ENCODE measurements around the gene MATN1.
A peak's percentile ranks its signal among the peaks of the same experiment; 100 is the strongest.
"Not testable (repeated sequence)": the region's sequence is repeated elsewhere in the genome, so short reads cannot be mapped to it uniquely, and the experiment has no call there.

MATN1 gene

DNA sequence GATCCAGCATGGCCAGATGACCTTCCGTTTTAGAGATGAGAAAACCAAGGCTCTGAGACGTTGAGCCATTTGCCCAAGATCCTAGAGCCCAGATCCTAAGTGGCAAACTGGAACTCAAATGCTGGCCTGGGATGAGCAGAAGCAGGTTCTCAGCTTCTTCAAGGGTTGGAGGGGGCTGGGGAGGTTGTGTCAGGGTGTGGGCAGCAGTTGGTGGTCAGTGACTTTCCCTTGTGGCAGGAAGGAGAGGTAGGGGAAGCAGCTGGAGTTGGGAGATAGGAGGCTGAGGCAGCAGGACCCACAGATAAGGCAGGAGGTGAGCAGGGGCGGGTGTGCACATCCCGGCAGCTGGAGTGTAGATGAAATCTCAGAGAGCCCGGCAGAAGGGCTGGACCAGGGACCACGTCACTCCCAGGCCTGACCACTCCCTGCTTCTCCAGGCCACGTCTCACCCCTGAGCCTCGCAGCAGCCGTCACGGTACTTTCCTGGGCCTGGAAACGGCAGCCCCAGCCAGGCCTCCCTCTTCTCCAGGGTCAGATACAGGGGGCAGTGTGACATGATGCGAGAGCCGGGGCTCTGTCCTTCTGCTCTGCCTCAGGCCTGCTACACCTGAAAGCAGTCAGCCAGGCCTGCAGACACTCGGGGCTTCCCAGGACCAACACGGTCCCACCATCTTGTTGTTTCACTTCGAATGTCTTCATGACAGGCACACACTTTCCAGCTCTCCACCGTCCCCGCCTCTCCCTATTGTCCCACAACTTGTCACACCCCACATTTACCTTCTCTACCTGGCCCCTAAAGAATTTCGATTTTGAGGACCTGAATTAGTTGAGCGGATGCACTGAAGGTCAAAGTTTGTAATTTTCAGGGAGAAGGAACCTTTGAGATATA, 45.7 kb upstream of the MATN1 start:
- H3K36me3 ChIP-seq (ENCODE audit: insufficient read depth, low read length) = no peaks in the 10 kb centered on the region
- peaks cover 24% of the 10 kb centered on the region for H3K4me1 ChIP-seq (ENCODE audit: insufficient read depth, low read length, poor library complexity, severe bottlenecking)
- 0 out of 2 replicates have a peak overlapping the region, but pooled peaks have one; percentile 4 for H2AFZ ChIP-seq (ENCODE audit: low read length)
- peak overlapping the region; percentile 67 for H3K4me2 ChIP-seq (ENCODE audit: low read depth, low read length, poor library complexity, severe bottlenecking)
- H3K27me3 ChIP-seq (ENCODE audit: insufficient read depth, low read length, poor library complexity, severe bottlenecking) = no peaks in the 10 kb centered on the region
- no peaks in the 10 kb centered on the region for H3K9me2 ChIP-seq (replicated peaks; ENCODE audit: low read depth, low read length)
- H3K79me2 ChIP-seq (ENCODE audit: insufficient read depth, low read length) = no peaks in the 10 kb centered on the region
- no peaks in the 10 kb centered on the region for H3F3A ChIP-seq (ENCODE audit: low read depth)
- peak overlapping the region; percentile 45 for H3K4me3 ChIP-seq (ENCODE audit: low read length, poor library complexity, severe bottlenecking)
- no peak for TF ChIP-seq EZH2phosphoT487 (IDR thresholded peaks at IDR 0.05; ENCODE audit: borderline replicate concordance)
- TF ChIP-seq, protein P1, sequence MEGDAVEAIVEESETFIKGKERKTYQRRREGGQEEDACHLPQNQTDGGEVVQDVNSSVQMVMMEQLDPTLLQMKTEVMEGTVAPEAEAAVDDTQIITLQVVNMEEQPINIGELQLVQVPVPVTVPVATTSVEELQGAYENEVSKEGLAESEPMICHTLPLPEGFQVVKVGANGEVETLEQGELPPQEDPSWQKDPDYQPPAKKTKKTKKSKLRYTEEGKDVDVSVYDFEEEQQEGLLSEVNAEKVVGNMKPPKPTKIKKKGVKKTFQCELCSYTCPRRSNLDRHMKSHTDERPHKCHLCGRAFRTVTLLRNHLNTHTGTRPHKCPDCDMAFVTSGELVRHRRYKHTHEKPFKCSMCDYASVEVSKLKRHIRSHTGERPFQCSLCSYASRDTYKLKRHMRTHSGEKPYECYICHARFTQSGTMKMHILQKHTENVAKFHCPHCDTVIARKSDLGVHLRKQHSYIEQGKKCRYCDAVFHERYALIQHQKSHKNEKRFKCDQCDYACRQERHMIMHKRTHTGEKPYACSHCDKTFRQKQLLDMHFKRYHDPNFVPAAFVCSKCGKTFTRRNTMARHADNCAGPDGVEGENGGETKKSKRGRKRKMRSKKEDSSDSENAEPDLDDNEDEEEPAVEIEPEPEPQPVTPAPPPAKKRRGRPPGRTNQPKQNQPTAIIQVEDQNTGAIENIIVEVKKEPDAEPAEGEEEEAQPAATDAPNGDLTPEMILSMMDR (conservative IDR thresholded peaks at IDR 0.05; ENCODE audit: low read length) = no peak
- no peaks in the 10 kb centered on the region for H4K20me1 ChIP-seq (ENCODE audit: insufficient read depth, low read length, poor library complexity, severe bottlenecking)
- H3K9ac ChIP-seq (ENCODE audit: low read depth, low read length, poor library complexity, severe bottlenecking) = peak overlapping the region; percentile 59
- no peaks in the 10 kb centered on the region for H3K9me3 ChIP-seq (ENCODE audit: insufficient read depth, low read depth, low read length)

DNA sequence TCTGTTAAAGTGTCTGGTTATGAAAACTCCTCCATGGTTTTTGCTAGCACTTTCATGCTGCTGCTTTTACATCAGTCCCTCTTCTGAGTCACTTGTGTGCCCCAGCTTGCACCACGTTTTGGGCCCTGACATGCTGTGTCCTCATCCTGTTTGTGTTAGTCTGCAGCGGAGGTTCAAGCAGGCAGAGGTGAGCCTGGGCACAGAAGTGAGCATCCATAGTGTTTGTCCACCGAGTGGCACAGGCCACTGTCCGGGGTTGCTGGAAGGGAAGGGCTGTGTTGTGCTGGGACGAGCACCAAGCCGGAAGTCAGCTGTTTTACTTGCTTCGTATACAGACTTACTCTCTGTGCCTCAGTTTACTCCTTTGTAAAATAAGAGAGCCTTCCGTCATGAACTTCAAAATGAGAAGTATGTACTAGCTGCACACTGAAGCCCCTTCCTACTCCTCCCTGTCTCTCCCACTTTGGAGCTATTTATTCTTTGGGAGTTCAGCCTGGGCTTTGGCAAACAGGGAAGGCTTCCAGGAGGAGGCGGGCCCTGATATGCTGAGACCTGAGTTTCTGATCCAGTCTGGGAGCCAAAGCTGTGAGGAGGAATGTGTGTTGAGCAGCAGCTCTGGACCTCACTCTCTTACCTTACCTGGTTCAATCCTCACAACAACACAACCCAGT, 44.9 kb upstream of the MATN1 start:
- Histone ChIP-seq H3K4me1 (ENCODE audit: insufficient read depth, low read length, poor library complexity, severe bottlenecking) (peaks cover 29% of the 10 kb centered on the region), H3K36me3 (ENCODE audit: insufficient read depth, low read length) (no peaks in the 10 kb centered on the region), H3K9me3 (ENCODE audit: insufficient read depth, low read depth, low read length) (no peaks in the 10 kb centered on the region), H3K9ac (ENCODE audit: low read depth, low read length, poor library complexity, severe bottlenecking) (peak overlapping the region; percentile 59), H3K4me3 (ENCODE audit: low read length, poor library complexity, severe bottlenecking) (peak overlapping the region; percentile 45), H3K27me3 (ENCODE audit: insufficient read depth, low read length, poor library complexity, severe bottlenecking) (no peaks in the 10 kb centered on the region), H2AFZ (ENCODE audit: low read length) (no peak overlapping the region), H4K20me1 (ENCODE audit: insufficient read depth, low read length, poor library complexity, severe bottlenecking) (no peaks in the 10 kb centered on the region), H3K79me2 (ENCODE audit: insufficient read depth, low read length) (no peaks in the 10 kb centered on the region), H3F3A (ENCODE audit: low read depth) (no peaks in the 10 kb centered on the region), H3K4me2 (ENCODE audit: low read depth, low read length, poor library complexity, severe bottlenecking) (peak overlapping the region; percentile 67), H3K9me2 (replicated peaks; ENCODE audit: low read depth, low read length) (no peaks in the 10 kb centered on the region)
- no peak for TF ChIP-seq EZH2phosphoT487 (IDR thresholded peaks at IDR 0.05; ENCODE audit: borderline replicate concordance)
- TF ChIP-seq, protein P1 (conservative IDR thresholded peaks at IDR 0.05; ENCODE audit: low read length) = no peak

DNA sequence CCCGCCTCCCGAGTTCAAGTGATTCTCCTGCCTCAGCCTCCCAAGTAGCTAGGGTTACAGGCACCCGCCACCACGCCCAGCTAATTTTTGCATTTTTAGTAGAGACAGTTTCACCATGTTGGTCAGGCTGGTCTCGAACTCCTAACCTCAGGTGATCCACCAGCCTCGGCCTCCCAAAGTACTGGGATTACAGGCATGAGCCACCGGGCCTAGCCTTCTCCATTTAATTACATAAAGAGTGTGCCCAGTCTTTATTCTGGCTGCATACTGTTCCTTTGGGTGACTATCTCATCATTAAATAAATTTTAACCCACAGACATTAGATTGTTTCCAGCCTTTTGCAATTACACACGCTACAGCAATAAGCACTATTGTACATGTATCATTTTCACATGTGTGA, 43.6 kb upstream of the MATN1 start:
- not testable (repeated sequence) for H2AFZ ChIP-seq (ENCODE audit: low read length); H3K4me2 ChIP-seq (ENCODE audit: low read depth, low read length, poor library complexity, severe bottlenecking); H3K9me2 ChIP-seq (replicated peaks; ENCODE audit: low read depth, low read length); H3K36me3 ChIP-seq (ENCODE audit: insufficient read depth, low read length); H3K4me3 ChIP-seq (ENCODE audit: low read length, poor library complexity, severe bottlenecking); H3K27me3 ChIP-seq (ENCODE audit: insufficient read depth, low read length, poor library complexity, severe bottlenecking); H3K9me3 ChIP-seq (ENCODE audit: insufficient read depth, low read depth, low read length); H3K79me2 ChIP-seq (ENCODE audit: insufficient read depth, low read length); H3K9ac ChIP-seq (ENCODE audit: low read depth, low read length, poor library complexity, severe bottlenecking); H4K20me1 ChIP-seq (ENCODE audit: insufficient read depth, low read length, poor library complexity, severe bottlenecking); H3F3A ChIP-seq (ENCODE audit: low read depth)
- peaks cover 40% of the 10 kb centered on the region for H3K4me1 ChIP-seq (ENCODE audit: insufficient read depth, low read length, poor library complexity, severe bottlenecking)

Measured in Loucy (cell line).